ENCODE data around the gene ISOC2. TPM values are rescaled to one million over a fixed set of nuclear protein-coding genes. Genes with fewer than 3 reads are reported as not detected.
"Not testable (repeated sequence)": the region's sequence is repeated elsewhere in the genome, so short reads cannot be mapped to it uniquely, and the experiment has no call there.

The ISOC2 gene
- total RNA-seq, 1 donor from 2014 or later = 39.8 TPM

DNA sequence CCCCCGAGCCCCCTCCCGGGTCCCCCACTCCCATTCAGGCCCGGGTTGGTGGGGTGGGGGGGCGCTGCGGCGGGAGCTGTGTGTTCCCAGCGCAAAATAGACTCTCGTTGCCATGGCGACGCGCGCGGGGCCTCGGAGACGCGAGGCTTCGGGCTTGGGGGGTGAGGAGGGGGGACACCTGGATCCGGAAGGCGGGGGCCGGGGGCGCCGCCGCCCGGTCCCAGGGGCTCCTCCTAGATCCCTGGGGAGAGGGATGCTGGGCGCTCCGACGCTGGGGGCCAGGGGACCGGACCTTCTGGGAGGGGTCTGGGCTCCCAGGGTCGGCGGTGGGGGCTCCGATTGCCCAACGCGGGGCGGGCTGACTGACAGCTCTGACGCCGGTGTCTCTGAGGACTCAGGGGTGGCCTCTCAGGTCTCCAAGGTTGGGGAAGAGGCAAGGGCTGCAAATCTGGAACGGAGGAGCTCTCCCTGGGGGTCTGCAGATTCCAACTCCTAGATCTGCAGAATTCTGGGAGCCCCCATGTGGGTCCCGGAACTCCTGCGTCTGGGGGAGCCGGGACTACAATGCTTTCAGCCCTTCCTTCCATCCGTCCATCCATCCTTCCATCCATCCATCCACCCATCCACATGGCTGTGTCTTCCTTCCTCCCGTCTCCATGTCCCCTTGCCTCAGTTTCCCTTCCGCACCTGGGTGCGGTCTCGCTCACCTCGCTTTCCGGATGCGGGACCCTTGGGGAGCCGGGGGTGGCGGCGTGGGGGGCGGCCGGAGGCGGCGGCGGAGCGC lies 9.3 kb downstream of the ISOC2 start:
- peaks cover 10% of the 10 kb centered on the region for H3K4me1 Mint-ChIP-seq (ENCODE audit: low read depth)
- H3K4me3 Mint-ChIP-seq (ENCODE audit: unreplicated experiment) = no peak overlapping the region
- H3K27me3 Mint-ChIP-seq (ENCODE audit: low read depth) = peaks cover 15% of the 10 kb centered on the region
- no peak for TF ChIP-seq CTCF (IDR thresholded peaks at IDR 0.05)
- no peaks in the 10 kb centered on the region for H3K9me3 Mint-ChIP-seq (ENCODE audit: low read depth)
- H3K27ac Mint-ChIP-seq (ENCODE audit: unreplicated experiment) = no peak overlapping the region
- no peak for DNase-seq (ENCODE audit: low spot score)
- peaks cover 3% of the 10 kb centered on the region for H3K36me3 Mint-ChIP-seq (ENCODE audit: low read depth)

DNA sequence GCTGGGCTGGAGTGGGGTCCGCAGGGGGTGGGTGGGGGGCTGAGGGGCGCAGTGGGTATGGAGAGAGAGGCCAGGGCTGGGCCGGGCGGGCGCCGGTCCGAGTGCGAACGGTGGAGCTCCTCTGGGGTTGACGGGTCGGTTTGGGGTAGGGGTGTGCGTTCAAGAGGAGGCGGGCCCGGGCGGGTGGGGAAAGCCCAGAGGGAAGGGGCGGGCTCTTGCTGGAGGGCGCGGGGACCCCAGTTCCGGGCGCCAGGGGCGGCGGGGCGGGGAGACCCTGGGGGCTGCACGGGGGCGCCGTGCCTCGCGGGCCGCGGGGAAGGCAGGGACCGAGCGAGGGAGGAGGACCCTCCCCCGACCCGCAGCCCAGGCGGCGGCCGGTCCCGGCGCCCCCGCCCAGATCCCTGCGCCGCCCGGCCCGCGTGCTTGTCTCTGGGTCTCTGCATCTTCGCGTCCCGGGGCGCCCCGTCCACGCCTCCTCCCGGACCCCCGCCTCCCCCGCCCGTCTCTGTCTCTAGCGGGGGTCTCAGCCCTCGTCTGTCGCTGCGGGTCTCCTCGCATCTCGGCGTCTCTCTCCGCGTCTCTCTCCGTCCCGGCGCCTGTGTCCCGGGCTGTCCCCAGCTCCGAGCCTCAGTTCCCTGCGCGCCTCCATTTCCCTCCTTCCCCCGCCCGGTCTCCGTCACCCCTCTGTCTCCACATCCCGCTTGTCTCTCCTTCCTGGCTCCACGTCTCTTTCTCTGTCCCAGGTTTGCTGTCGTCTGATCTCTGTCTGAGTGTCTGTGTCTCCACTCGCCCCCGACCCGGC lies 10.1 kb downstream of the ISOC2 start:
- peak overlapping the region; percentile 53 for H3K4me3 Mint-ChIP-seq (ENCODE audit: unreplicated experiment)
- H3K36me3 Mint-ChIP-seq (ENCODE audit: low read depth) = peaks cover 3% of the 10 kb centered on the region
- no peak for DNase-seq (ENCODE audit: low spot score)
- no peaks in the 10 kb centered on the region for H3K9me3 Mint-ChIP-seq (ENCODE audit: low read depth)
- H3K4me1 Mint-ChIP-seq (ENCODE audit: low read depth) = peaks cover 10% of the 10 kb centered on the region
- H3K27ac Mint-ChIP-seq (ENCODE audit: unreplicated experiment) = peak overlapping the region; percentile 27
- H3K27me3 Mint-ChIP-seq (ENCODE audit: low read depth) = peaks cover 15% of the 10 kb centered on the region
- TF ChIP-seq CTCF (IDR thresholded peaks at IDR 0.05) = no peak

DNA sequence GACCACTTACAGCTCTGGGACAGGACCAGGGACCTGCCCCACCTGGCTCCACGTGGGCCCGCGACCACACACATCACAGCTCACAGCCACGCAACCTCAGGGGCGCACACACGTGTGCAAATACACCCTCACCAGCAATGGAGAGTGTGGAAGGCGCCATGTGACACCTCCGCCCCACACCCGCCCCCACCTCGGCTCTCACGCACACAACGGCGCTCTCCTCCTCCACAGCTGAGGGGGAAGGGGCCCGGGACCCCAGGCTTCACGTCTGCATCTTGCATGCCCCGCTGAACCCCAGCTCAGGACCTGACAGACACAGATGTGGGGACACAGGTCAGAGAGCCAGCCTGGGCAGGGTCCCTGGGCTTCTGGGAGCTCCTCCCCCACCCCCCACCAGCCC lies 12.0 kb downstream of the ISOC2 start:
- Mint-ChIP-seq H3K4me1 (ENCODE audit: low read depth) (peaks cover 10% of the 10 kb centered on the region), H3K27me3 (ENCODE audit: low read depth) (peaks cover 29% of the 10 kb centered on the region), H3K36me3 (ENCODE audit: low read depth) (no peaks in the 10 kb centered on the region), H3K27ac (ENCODE audit: unreplicated experiment) (no peak overlapping the region), H3K9me3 (ENCODE audit: low read depth) (no peaks in the 10 kb centered on the region), H3K4me3 (ENCODE audit: unreplicated experiment) (no peak overlapping the region)
- TF ChIP-seq CTCF (IDR thresholded peaks at IDR 0.05) = no peak
- DNase-seq (ENCODE audit: low spot score) = no peak

- not testable (repeated sequence) for H3K36me3 Mint-ChIP-seq (ENCODE audit: low read depth); H3K4me1 Mint-ChIP-seq (ENCODE audit: low read depth); H3K9me3 Mint-ChIP-seq (ENCODE audit: low read depth); H3K27ac Mint-ChIP-seq (ENCODE audit: unreplicated experiment); H3K4me3 Mint-ChIP-seq (ENCODE audit: unreplicated experiment); DNase-seq (ENCODE audit: low spot score)
- peaks cover 37% of the 10 kb centered on the region for H3K27me3 Mint-ChIP-seq (ENCODE audit: low read depth)
Measured at GRCh38 chr19:55448175-55448490, 13.3 kb downstream of the ISOC2 start.

DNA sequence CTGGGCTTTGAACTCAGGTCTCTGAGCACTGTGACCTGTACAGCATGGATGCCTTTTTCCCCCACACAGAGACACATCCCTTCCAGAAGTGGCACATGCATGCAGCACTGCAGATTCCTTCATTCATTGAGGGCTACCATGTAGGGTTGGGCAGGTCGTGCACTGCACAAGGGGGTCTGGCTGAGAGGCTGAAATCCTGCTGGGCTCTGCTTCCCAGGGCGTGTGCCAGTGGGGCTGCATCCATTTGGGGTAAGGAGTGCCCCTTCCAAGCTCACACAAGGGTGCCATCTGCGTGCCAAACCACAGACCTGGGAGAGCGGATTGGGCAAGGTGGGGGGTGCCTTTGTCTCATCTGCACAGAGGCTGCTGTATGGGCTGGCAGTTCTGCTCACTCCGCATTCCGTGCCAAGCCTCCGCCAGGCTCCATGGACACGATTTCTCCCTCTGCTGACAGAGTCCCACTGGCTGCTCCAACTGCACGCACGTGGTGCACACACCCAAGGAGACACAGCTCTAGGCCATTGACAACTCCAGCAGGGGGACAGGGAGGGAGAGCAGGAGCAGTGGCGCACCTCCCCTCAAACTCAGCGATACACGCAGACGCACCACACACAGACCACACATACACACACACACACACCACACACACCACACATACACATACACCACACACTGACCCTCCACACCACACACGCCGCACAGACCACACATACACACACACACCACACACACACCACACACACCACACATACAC lies 13.8 kb downstream of the ISOC2 start:
- H3K36me3 Mint-ChIP-seq (ENCODE audit: low read depth) = no peaks in the 10 kb centered on the region
- no peak for DNase-seq (ENCODE audit: low spot score)
- no peaks in the 10 kb centered on the region for H3K9me3 Mint-ChIP-seq (ENCODE audit: low read depth)
- no peak overlapping the region for H3K4me3 Mint-ChIP-seq (ENCODE audit: unreplicated experiment)
- H3K4me1 Mint-ChIP-seq (ENCODE audit: low read depth) = peaks cover 7% of the 10 kb centered on the region
- no peak overlapping the region for H3K27ac Mint-ChIP-seq (ENCODE audit: unreplicated experiment)
- H3K27me3 Mint-ChIP-seq (ENCODE audit: low read depth) = peaks cover 39% of the 10 kb centered on the region
- no peak for TF ChIP-seq CTCF (IDR thresholded peaks at IDR 0.05)
